HepG2 (cell line): ENCODE data around the gene ZNF860. TPM values are rescaled to one million over a fixed set of nuclear protein-coding genes. Genes with fewer than 3 reads are reported as not detected.

Experiments
- ATAC-seq: fragments of 200-7000 bp; cut with Tn5 transposase; 3 replicates; pipeline ENCODE4 v1.9.1; 2020; ENCODE audit warnings: mild to moderate bottlenecking, moderate library complexity
- BruUV-seq: library from RNA; stranded (reverse); fragments of 400-500 nt; replicated peaks from 2 replicates; lab custom pipeline; 2021; lab: Mats Ljungman, UMichigan
- CTCF ChIA-PET: fragments of 300-600 bp; formaldehyde crosslinking; extraction: SDS; loops from one replicate; lab custom pipeline; 2021; ENCODE audit warnings: low total read pairs, inconsistent platforms, low intra/inter-chr PET ratio; lab: Yijun Ruan, JAX
- POLR2A ChIA-PET: fragments of 350-600 bp; sonication (Branson Sonifier 250); formaldehyde crosslinking; loops from one replicate; lab custom pipeline; 2020; ENCODE audit warnings: antibody characterized with exemption, inconsistent platforms; lab: Yijun Ruan, JAX
- DNase-seq: peaks from one replicate; pipeline ENCODE4 v3.0.0-alpha.2; 2015; ENCODE audit warnings: low spot score
- FAIRE-seq: peaks from 3 replicates; lab custom pipeline; 2011; peaks lifted over from hg19 to GRCh38; lab: Jason Lieb, UNC
- H2AFZ ChIP-seq: one replicate; pipeline ENCODE4 v1.6.1; 2011; ENCODE audit warnings: low read length, inconsistent platforms
- H3K27ac ChIP-seq: fragments of 300-600 bp; 3 replicates; pipeline ENCODE4 v1.8.0; 2011; ENCODE audit warnings: mixed run types, mild to moderate bottlenecking, mixed read lengths, low read length, inconsistent platforms; ENCODE audit not compliant: insufficient read depth; ENCODE audit errors: extremely low read length
- H3K27me3 ChIP-seq, 2 experiments: fragments of 200-600 bp in 1 of 2; 2 replicates in 1 of 2; 3 replicates in 1 of 2; pipeline versions ENCODE4 v1.6.0 to v1.8.0; 2011; ENCODE audit warnings: low read length in 2 of 2, mild to moderate bottlenecking in 2 of 2, moderate library complexity in 2 of 2, inconsistent platforms in 1 of 2; ENCODE audit not compliant: insufficient read depth in 2 of 2, control insufficient read depth in 1 of 2
- H3K36me3 ChIP-seq, 2 experiments: fragments of 200-600 bp in 1 of 2; replicated peaks in 1 of 2; 2 replicates in 1 of 2; 3 replicates in 1 of 2; pipeline versions ENCODE4 v1.5.1 to v1.8.0; 2011; ENCODE audit warnings: low read length in 2 of 2, inconsistent platforms in 1 of 2; ENCODE audit not compliant: insufficient read depth in 2 of 2, control insufficient read depth in 1 of 2
- H3K4me1 ChIP-seq: 2 replicates; pipeline ENCODE4 v1.5.1; 2012; ENCODE audit warnings: low read length, inconsistent platforms; ENCODE audit not compliant: insufficient read depth
- H3K4me2 ChIP-seq: 2 replicates; pipeline ENCODE4 v1.6.0; 2011; ENCODE audit warnings: low read depth, low read length, inconsistent platforms
- H3K4me3 ChIP-seq, 3 experiments: fragments of 200-600 bp in 1 of 3; sonication (generic), shearing (Covaris generic) in 1 of 3; replicated peaks in 1 of 3; 2 replicates each; pipeline ENCODE4 v1.5.1; 2011 to 2016; ENCODE audit warnings: low read length in 3 of 3, inconsistent platforms in 2 of 3, low read depth in 2 of 3, mild to moderate bottlenecking in 2 of 3, control low read depth in 1 of 3, mixed read lengths in 1 of 3; ENCODE audit not compliant: insufficient read depth in 1 of 3
- H3K79me2 ChIP-seq: one replicate; pipeline ENCODE4 v1.6.1; 2011; ENCODE audit warnings: low read length, inconsistent platforms; ENCODE audit not compliant: insufficient read depth
- H3K9ac ChIP-seq: 2 replicates; pipeline ENCODE4 v1.6.0; 2011; ENCODE audit warnings: mild to moderate bottlenecking, low read depth, low read length, inconsistent platforms; ENCODE audit not compliant: insufficient read depth
- H3K9me3 ChIP-seq: 2 replicates; pipeline ENCODE4 v1.5.1; 2012; ENCODE audit warnings: mild to moderate bottlenecking, low read length
- H4K20me1 ChIP-seq: 2 replicates; pipeline ENCODE4 v1.6.0; 2011; ENCODE audit warnings: inconsistent platforms, mild to moderate bottlenecking, low read length, moderate library complexity; ENCODE audit not compliant: insufficient read depth
- ARNT ChIP-seq: fragments of 450-650 bp; IDR thresholded peaks from 2 replicates; pipeline ENCODE4 v1.6.1; 2017
- FOXK2 ChIP-seq: fragments of 450-650 bp; IDR thresholded peaks from 2 replicates; pipeline ENCODE4 v1.6.1; 2016
- GTF3A ChIP-seq: sonication (generic); formaldehyde crosslinking; conservative IDR thresholded peaks from 2 replicates; pipeline ENCODE4 v1.4.0; 2020; ENCODE audit warnings: mild to moderate bottlenecking, missing genetic modification reagents
- LCORL ChIP-seq, 2 experiments: fragments of 450-650 bp in 1 of 2; sonication (generic) in 1 of 2; formaldehyde crosslinking in 1 of 2; IDR thresholded peaks; 2 replicates each; pipeline versions ENCODE4 v1.5.0 to v1.6.1; 2017 to 2020; ENCODE audit warnings: antibody characterized with exemption in 1 of 2, missing genetic modification reagents in 1 of 2
- NR2C2 ChIP-seq: sonication (generic); formaldehyde crosslinking; IDR thresholded peaks from 2 replicates; pipeline ENCODE4 v1.4.0; 2020; ENCODE audit warnings: missing genetic modification reagents, mild to moderate bottlenecking, moderate library complexity, borderline replicate concordance
- NRL ChIP-seq: sonication (generic); formaldehyde crosslinking; IDR thresholded peaks from 2 replicates; pipeline ENCODE4 v1.5.0; 2020; ENCODE audit warnings: missing genetic modification reagents, mild to moderate bottlenecking, moderate library complexity, borderline replicate concordance
- PAF1 ChIP-seq: IDR thresholded peaks from 2 replicates; pipeline ENCODE4 v1.6.1; 2016; ENCODE audit warnings: missing genetic modification reagents, missing compliant biosample characterization
- PCBP2 ChIP-seq: fragments of 200-400 bp; formaldehyde crosslinking; optimal IDR thresholded peaks from 2 replicates; pipeline ENCODE3; 2018; ENCODE audit warnings: low read length, low read depth; ENCODE audit not compliant: poor library complexity, severe bottlenecking
- PHF21A ChIP-seq: sonication (generic); formaldehyde crosslinking; IDR thresholded peaks from 2 replicates; pipeline ENCODE4 v1.5.0; 2020; ENCODE audit warnings: mild to moderate bottlenecking, missing genetic modification reagents
- PITX1 ChIP-seq: sonication (generic); formaldehyde crosslinking; IDR thresholded peaks from 2 replicates; pipeline ENCODE4 v1.5.1; 2020; ENCODE audit warnings: mild to moderate bottlenecking, missing genetic modification reagents
- ZMYM4 ChIP-seq: sonication (generic); formaldehyde crosslinking; IDR thresholded peaks from 2 replicates; pipeline ENCODE4 v1.8.1; 2023; ENCODE audit warnings: mild to moderate bottlenecking, missing genetic modification reagents
- ZNF235 ChIP-seq: sonication (generic); formaldehyde crosslinking; IDR thresholded peaks from 2 replicates; pipeline ENCODE4 v1.8.1; 2023; ENCODE audit warnings: mild to moderate bottlenecking, missing genetic modification reagents, borderline replicate concordance
- ZNF282 ChIP-seq: fragments of 450-650 bp; IDR thresholded peaks from 2 replicates; pipeline ENCODE4 v1.6.1; 2018; ENCODE audit not compliant: partially characterized antibody
- ZNF329 ChIP-seq: sonication (generic); formaldehyde crosslinking; IDR thresholded peaks from 2 replicates; pipeline ENCODE4 v1.9.0; 2021; ENCODE audit warnings: low read depth, mild to moderate bottlenecking, missing genetic modification reagents
- ZNF570 ChIP-seq: sonication (generic); formaldehyde crosslinking; IDR thresholded peaks from 2 replicates; pipeline ENCODE4 v1.4.0; 2020; ENCODE audit warnings: mild to moderate bottlenecking, missing genetic modification reagents, borderline replicate concordance
- ZNF577 ChIP-seq: sonication (generic); formaldehyde crosslinking; IDR thresholded peaks from 2 replicates; pipeline ENCODE4 v1.4.0; 2020; ENCODE audit warnings: mild to moderate bottlenecking, low read depth, missing genetic modification reagents, borderline replicate concordance
- ZNF629 ChIP-seq: sonication (generic); formaldehyde crosslinking; conservative IDR thresholded peaks from 2 replicates; pipeline ENCODE4 v1.5.0; 2020; ENCODE audit warnings: missing genetic modification reagents
- ZNF691 ChIP-seq: sonication (generic); formaldehyde crosslinking; IDR thresholded peaks from 2 replicates; pipeline ENCODE4 v1.4.0; 2020; ENCODE audit warnings: missing genetic modification reagents, low read depth, mild to moderate bottlenecking, borderline replicate concordance
- ZSCAN31 ChIP-seq: sonication (generic); formaldehyde crosslinking; IDR thresholded peaks from 2 replicates; pipeline ENCODE4 v1.5.0; 2020; ENCODE audit warnings: low read depth, mild to moderate bottlenecking, missing genetic modification reagents
- WGBS: methylation state at CpG from one replicate; pipeline ENCODE4 v1.1.6; 2017; ENCODE audit warnings: low lambda C conversion rate; 5-methylcytosine and 5-hydroxymethylcytosine counted together
- in situ Hi-C: cut with HindIII; loops from 2 replicates; pipeline ENCODE4 v1.10.0; 2017; ENCODE audit warnings: low pct_unique_long_range_greater_than_20kb; ENCODE audit not compliant: extremely low pct_ligation_motif_present
- intact Hi-C: fragments of 100-400 bp; cut with micrococcal nuclease; formaldehyde crosslinking; loops from one replicate; pipeline ENCODE4 v1.10.0; 2022; ENCODE audit not compliant: unreplicated experiment
- polyA plus RNA-seq, 8 experiments: library from polyadenylated mRNA; depleted of rRNA in 3 of 8; stranded (reverse) in 7 of 8; unstranded in 1 of 8; fragments of >200 nt; fragmentation: Illumina TruSeq in 4 of 8; extraction: Trizol in 4 of 8; gene quantifications; 2 replicates each; pipeline versions ENCODE4 v1.2.1 to v1.2.3, GENCODE V29; 2011 to 2016; ENCODE audit warnings: low read depth in 4 of 8, missing spikeins in 1 of 8, mixed read lengths in 1 of 8; ENCODE audit not compliant: insufficient read depth in 1 of 8
- total RNA-seq, 5 experiments: library from RNA; depleted of rRNA; stranded (reverse); fragments of >200 nt; fragmentation: Illumina TruSeq; extraction: Trizol; gene quantifications; 2 replicates each; pipeline ENCODE4 v1.2.3, GENCODE V29; 2016; ENCODE audit warnings: low read depth in 1 of 5
- TF ChIP-seq, protein P1 (sequence below): IDR thresholded peaks from 2 replicates; pipeline ENCODE4 v1.6.1; 2016; ENCODE audit warnings: missing biosample characterization, missing genetic modification reagents, low read depth

Gene ZNF860
- total and polyA plus RNA-seq, 2 of the 13 experiments (the other 11 are each of a cell fraction or from before 2014, with no cell fraction given), result 0.55 to 0.73 TPM

DNA sequence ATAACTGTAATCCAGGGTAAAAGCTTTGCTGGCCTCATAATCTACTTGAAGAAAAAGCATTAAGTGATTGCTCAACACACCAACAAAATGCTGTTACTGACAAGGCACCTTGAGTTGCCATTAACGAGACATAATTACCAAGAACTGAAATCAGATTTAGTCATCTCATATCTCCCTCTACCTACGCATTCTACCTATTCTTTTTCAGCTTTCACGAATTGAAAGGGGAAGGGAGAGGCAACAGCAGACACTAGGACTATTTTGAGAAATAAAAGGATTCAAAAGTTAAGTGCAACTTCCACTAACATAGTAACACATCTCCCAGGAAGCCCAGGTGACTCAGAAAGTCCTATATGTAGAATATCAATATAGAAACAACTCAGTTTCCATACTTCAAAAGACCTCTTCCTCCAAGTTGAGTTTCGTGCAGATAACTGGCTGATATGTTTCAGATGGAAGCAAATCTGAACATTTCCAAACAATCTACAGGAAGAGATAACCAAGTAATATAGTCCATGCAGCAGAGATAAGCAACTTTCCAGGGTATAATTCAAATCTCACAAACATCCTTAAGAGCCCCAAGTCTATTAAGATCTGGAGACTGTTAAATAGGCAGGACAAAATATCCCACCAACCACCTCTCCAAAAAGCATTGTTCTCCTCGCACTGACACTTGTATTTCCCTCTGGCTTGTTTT is 2.4 kb upstream of the ZNF860 start:
- Histone ChIP-seq H3K79me2 (peaks cover 57% of the 10 kb centered on the region), H3K36me3 (0 out of 5 replicates have a peak, but pooled peaks cover 0 to 2% of the 10 kb centered on the region in 2 experiments), H3K4me2 (peak overlapping the region; percentile 83), H3K4me1 (peaks cover 69% of the 10 kb centered on the region), H4K20me1 (no peaks in the 10 kb centered on the region), H3K9ac (peak overlapping the region; percentile 56), H3K27ac (no peak overlapping the region), H3K9me3 (no peaks in the 10 kb centered on the region)
- TF ChIP-seq LCORL (IDR thresholded peaks at IDR 0.05), result no peak
- TF ChIP-seq LCORL (CRISPR knock-in tag; IDR thresholded peaks at IDR 0.05), result no peak
- no peak for TF ChIP-seq ZNF282
- no peak for TF ChIP-seq FOXK2
- no peak for TF ChIP-seq ZMYM4 (CRISPR knock-in tag)
- TF ChIP-seq, protein P1, sequence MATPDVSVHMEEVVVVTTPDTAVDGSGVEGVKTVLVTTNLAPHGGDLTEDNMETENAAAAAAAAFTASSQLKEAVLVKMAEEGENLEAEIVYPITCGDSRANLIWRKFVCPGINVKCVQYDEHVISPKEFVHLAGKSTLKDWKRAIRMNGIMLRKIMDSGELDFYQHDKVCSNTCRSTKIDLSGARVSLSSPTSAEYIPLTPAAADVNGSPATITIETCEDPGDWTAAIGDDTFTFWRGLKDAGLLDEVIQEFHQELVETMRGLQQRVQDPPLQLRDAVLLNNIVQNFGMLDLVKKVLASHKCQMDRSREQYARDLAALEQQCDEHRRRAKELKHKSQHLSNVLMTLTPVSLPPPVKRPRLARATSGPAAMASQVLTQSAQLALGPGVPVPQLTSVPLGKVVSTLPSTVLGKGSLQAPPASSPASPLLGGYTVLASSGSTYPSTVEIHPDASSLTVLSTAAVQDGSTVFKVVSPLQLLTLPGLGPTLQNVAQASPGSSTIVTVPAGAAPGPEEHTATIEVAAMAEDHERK (CRISPR knock-in tag), result no peak
- no peak for TF ChIP-seq PITX1 (CRISPR knock-in tag)
- TF ChIP-seq ZNF235 (CRISPR knock-in tag), result no peak
- no peak for TF ChIP-seq ZNF329 (CRISPR knock-in tag)
- no peak for TF ChIP-seq ZNF691 (CRISPR knock-in tag)
- no peak for TF ChIP-seq PCBP2
- no peak for TF ChIP-seq PAF1 (CRISPR knock-in tag)
- TF ChIP-seq NRL (CRISPR knock-in tag), result no peak
- no peak for TF ChIP-seq GTF3A
- no peak for TF ChIP-seq PHF21A (CRISPR knock-in tag)
- TF ChIP-seq ZNF570 (CRISPR knock-in tag), result no peak
- no peak for TF ChIP-seq ZNF577 (CRISPR knock-in tag)
- TF ChIP-seq ARNT, result no peak
- TF ChIP-seq ZNF629 (CRISPR knock-in tag), result no peak
- TF ChIP-seq NR2C2 (CRISPR knock-in tag), result no peak
- TF ChIP-seq ZSCAN31 (CRISPR knock-in tag), result no peak
- TF ChIP-seq, all 625 proteins: peak for 0
- H2AFZ ChIP-seq, result no peak overlapping the region
- H3K27me3 ChIP-seq, result no peaks in the 10 kb centered on the region; a peak in 1 of 5 replicates
- ChIA-PET CTCF (no interaction called here), POLR2A (no interaction called here)
- FAIRE-seq (peak; percentile 36), ATAC-seq (no peak), DNase-seq (no peak)
- in situ Hi-C loops, result no loop called here
- H3K4me3 ChIP-seq, result peak overlapping the region; percentile 84 to 92 (median 88)
- intact Hi-C loops, result no loop called here
- WGBS, result 87% methylated on average over 5 of the region's 5 CpGs
- BruUV-seq, result TSS peak; percentile 28
